HCT116 (cell line): Measurements from ENCODE around the gene FHOD3.

ENCODE experiments used
- ELF1 ChIP-seq: IDR thresholded peaks from 2 replicates; pipeline ENCODE4 v1.6.1; 2012; ENCODE audit warnings: low read depth, borderline replicate concordance
- TF ChIP-seq, protein P1 (sequence below): IDR thresholded peaks from 2 replicates; pipeline ENCODE4 v1.6.1; 2012; ENCODE audit warnings: low read depth
- TF ChIP-seq, protein P2 (sequence below), 3 experiments: fragments of 200-600 bp in 1 of 3; sonication (generic) in 1 of 3; IDR thresholded peaks in 2 of 3; conservative IDR thresholded peaks in 1 of 3; 2 replicates each; pipeline ENCODE4 v1.5.1; 2012 to 2017; ENCODE audit warnings: low read depth in 2 of 3, low read length in 2 of 3, antibody characterized with exemption in 1 of 3, borderline replicate concordance in 1 of 3, control low read depth in 1 of 3, mild to moderate bottlenecking in 1 of 3, mixed read lengths in 1 of 3, mixed run types in 1 of 3, moderate library complexity in 1 of 3; ENCODE audit not compliant: insufficient read depth in 1 of 3

DNA sequence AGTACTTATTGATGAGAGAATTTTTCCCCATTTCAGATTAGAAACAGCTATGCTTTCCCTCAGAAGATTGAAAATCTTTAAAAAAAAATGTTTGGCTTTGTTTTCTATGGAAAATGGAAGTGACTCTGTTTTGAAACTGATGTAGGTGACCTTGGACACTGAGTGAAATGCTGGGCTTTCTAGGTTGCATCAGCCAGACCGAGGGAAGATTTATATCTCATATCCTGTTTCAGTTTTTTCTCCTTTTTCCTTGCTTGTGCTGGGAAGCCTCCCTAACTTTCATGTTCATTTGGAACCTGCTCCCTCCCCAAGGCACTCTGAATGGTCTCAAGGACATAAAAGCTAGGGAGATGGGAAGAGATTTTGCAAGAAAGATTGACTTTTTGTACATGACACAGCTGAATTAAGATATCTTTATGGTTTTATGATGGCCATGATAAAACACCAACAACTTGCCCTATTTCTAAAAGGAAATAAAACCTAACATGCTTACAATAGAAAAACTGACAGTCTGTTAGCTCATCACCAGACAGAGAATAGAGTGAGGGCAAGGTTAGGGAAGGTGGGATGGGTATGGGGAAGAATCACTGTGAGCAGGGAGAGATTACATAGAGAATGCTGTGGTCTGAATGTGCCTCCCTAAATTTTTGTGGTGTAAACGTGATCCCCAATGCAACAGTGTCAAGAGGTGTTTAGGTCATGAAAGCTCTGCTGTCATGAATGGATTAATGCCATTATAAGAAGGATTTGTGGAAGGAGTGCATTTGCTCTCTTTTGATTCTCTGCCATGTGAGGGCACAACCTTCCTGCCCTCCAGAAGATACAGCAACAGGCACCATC, 281.6 kb downstream of the FHOD3 start:
- TF ChIP-seq, protein P1, sequence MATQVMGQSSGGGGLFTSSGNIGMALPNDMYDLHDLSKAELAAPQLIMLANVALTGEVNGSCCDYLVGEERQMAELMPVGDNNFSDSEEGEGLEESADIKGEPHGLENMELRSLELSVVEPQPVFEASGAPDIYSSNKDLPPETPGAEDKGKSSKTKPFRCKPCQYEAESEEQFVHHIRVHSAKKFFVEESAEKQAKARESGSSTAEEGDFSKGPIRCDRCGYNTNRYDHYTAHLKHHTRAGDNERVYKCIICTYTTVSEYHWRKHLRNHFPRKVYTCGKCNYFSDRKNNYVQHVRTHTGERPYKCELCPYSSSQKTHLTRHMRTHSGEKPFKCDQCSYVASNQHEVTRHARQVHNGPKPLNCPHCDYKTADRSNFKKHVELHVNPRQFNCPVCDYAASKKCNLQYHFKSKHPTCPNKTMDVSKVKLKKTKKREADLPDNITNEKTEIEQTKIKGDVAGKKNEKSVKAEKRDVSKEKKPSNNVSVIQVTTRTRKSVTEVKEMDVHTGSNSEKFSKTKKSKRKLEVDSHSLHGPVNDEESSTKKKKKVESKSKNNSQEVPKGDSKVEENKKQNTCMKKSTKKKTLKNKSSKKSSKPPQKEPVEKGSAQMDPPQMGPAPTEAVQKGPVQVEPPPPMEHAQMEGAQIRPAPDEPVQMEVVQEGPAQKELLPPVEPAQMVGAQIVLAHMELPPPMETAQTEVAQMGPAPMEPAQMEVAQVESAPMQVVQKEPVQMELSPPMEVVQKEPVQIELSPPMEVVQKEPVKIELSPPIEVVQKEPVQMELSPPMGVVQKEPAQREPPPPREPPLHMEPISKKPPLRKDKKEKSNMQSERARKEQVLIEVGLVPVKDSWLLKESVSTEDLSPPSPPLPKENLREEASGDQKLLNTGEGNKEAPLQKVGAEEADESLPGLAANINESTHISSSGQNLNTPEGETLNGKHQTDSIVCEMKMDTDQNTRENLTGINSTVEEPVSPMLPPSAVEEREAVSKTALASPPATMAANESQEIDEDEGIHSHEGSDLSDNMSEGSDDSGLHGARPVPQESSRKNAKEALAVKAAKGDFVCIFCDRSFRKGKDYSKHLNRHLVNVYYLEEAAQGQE = no peak
- TF ChIP-seq, protein P2, sequence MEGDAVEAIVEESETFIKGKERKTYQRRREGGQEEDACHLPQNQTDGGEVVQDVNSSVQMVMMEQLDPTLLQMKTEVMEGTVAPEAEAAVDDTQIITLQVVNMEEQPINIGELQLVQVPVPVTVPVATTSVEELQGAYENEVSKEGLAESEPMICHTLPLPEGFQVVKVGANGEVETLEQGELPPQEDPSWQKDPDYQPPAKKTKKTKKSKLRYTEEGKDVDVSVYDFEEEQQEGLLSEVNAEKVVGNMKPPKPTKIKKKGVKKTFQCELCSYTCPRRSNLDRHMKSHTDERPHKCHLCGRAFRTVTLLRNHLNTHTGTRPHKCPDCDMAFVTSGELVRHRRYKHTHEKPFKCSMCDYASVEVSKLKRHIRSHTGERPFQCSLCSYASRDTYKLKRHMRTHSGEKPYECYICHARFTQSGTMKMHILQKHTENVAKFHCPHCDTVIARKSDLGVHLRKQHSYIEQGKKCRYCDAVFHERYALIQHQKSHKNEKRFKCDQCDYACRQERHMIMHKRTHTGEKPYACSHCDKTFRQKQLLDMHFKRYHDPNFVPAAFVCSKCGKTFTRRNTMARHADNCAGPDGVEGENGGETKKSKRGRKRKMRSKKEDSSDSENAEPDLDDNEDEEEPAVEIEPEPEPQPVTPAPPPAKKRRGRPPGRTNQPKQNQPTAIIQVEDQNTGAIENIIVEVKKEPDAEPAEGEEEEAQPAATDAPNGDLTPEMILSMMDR (IDR thresholded peaks at IDR 0.05 in 2 of 3, conservative IDR thresholded peaks at IDR 0.05 in 1 of 3; ENCODE audit: borderline replicate concordance in 1 of 3, insufficient read depth in 1 of 3, low read depth in 2 of 3, low read length in 2 of 3) = no peak
- TF ChIP-seq ELF1 = no peak
